GM12873 (cell line): Measurements from ENCODE around the gene PHKG2.

Experiments used
- TF ChIP-seq, protein P1 (sequence below): IDR thresholded peaks from 2 replicates; pipeline ENCODE4 v1.5.1; 2012; ENCODE audit warnings: low read depth, mild to moderate bottlenecking, moderate library complexity, low read length, control low read depth; ENCODE audit not compliant: insufficient read depth; ENCODE audit errors: missing control alignments

The PHKG2 gene

DNA sequence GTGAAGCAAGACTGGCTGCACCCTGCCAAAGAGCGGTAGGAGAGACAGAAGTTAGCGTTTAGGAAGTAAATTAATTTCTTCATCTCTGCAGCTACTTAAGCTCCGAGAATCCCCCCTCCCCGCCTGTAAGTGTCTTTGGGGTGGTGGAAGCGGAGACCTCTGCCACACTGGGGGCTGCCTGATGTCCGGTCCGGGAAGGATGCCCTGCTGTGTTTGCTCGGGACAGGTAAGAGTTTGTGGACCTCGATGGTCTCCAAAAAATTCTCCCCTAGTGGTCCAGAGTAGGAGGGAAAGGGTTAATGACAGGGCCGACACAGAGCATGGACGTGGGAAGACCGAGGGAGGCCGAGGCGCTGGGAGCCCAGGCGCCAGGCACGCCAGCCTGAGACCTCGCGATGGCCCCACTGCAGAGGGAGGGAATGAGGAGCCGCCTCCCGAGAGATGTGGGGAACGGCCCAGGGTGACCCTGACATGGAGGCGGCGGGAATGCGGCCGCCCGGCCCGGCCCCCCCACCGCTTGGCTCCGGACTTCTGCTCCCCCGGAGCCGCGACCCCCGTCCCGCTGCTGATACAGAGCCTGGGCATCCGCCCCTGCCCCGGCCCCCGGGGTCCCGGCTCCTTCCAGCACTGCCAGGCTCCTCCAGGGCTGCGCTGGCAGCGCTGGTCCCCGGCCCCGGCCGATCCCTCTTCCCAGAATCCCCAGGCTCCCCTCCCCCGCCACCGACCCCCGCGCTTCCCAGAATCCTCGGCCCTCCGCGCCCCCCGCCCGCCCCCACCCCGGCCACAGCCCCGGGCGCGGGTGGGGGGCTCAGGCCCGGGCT lies 38.1 kb downstream of the PHKG2 start:
- TF ChIP-seq, protein P1, sequence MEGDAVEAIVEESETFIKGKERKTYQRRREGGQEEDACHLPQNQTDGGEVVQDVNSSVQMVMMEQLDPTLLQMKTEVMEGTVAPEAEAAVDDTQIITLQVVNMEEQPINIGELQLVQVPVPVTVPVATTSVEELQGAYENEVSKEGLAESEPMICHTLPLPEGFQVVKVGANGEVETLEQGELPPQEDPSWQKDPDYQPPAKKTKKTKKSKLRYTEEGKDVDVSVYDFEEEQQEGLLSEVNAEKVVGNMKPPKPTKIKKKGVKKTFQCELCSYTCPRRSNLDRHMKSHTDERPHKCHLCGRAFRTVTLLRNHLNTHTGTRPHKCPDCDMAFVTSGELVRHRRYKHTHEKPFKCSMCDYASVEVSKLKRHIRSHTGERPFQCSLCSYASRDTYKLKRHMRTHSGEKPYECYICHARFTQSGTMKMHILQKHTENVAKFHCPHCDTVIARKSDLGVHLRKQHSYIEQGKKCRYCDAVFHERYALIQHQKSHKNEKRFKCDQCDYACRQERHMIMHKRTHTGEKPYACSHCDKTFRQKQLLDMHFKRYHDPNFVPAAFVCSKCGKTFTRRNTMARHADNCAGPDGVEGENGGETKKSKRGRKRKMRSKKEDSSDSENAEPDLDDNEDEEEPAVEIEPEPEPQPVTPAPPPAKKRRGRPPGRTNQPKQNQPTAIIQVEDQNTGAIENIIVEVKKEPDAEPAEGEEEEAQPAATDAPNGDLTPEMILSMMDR = no peak

DNA sequence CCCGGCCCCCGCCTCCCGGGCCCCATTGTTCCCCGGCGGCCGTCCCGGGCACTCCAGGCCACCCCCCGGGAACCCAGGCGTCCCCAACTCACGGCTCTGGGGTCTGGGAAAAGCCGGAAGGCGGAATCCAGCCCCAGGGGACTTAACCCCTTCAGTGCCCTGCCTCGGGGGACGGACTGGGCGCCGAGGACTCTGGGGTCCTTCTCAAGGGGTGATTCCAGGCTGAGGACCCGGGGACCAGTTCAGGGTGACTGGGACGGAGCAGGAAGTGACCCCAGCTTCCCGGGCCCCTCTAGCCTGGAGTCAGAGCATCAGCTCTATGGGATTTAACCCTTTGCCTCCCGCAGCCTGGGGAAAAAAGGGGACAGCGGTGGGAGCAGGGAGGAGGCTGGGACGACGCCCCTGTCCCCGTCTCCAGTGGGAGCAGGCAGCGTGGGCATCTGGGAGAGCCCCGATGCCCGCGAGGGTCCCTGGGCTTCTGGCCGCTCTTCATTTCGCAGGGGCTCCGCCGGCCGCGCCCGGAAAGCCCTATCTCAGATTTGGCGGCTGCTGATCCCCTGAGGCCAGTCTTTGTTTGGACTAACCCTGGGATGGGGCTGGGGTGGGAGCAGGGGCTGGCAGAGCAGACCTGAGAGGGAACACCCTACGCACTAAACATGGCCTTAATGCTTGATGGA lies 38.8 kb downstream of the PHKG2 start, which contains the start of gene ZNF629:
Gene ZNF629 (minus strand): TSS at position 270 of the 677 bp plus-strand sequence. CDS start 2,723 bp downstream, outside the sequence.
- TF ChIP-seq, protein P1 = no peak

DNA sequence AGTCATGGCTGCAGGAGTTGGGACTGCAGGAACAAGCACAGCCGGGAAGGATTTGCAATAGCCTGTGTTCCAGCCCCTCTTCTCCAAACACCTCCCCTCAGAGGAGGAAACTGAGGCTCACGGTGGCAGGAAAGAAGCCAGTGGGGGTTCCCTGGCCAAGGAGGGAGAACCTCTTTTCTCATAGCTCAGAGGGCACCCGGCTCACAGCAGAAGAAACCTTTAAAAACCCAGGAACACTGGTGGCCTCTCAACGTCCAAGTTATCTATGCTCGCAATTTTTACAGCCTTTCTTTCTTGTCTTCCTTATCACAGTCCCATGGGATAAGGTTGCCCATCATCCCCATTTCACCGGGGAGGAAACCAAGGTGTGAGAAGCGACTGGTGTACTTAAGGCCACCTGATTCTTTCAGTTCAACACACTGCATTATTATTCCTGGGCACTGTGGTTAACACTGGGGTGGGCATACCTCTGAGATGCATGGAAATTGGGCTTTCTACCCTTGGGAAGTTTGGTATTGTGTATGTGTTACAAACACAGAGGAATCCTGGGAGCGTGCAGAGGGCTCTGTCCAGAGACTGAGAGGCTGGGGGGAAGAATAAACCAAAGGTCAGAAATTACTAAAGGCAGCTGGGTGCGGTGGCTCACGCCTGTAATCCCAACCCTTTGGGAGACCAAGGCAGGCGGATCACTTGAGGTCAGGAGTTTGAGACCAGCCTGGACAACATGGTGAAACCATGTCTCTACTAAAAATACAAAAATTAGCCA lies 39.6 kb downstream of the PHKG2 start:
- TF ChIP-seq, protein P1 = no peak

DNA sequence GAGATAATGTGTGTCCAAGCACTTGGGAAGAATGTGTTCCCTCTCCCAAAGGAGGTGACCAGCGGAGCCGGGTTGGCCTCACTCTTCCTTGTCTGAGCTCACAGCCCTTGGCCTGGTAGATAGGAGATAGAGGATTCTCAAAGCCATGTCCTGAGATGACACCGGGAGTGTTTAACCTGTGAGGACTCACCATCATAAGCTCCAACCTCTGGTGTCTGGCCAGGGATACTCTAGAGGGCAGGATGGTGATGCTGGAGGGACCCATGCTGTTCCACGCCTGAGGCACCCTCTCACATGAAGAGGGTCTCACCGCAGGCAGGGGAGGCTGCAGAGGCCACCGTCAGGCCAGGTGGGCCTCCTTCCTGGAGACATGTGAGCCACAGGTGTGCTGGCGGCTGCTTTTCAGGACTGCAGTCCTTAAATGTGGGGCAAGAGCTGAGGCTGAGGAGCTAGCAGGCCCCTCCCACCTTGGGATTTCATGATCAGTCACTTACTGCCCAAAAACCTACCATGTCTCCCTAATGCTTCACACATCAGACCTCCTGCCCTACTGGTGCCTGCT lies 45.4 kb downstream of the PHKG2 start:
- TF ChIP-seq, protein P1 = no peak

DNA sequence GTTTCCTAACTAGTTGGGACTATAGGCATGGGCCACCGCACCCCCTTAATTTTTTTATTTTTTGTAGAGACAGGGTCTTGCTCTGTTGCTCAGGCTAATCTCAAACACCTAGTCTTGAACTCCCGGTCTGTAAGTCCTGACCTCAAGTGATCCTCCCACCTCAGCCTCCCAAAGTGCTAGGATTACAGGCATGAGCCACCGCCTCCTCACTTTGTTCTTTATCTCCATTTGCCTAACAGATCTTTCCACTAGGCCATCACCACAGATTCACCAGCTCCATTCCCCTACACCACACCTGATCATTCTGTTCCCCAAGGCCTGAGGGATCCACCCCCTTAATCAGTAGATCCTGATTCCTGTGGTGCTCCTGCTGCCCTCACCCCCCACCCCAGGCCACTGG lies 46.4 kb downstream of the PHKG2 start:
- TF ChIP-seq, protein P1 = no peak

DNA sequence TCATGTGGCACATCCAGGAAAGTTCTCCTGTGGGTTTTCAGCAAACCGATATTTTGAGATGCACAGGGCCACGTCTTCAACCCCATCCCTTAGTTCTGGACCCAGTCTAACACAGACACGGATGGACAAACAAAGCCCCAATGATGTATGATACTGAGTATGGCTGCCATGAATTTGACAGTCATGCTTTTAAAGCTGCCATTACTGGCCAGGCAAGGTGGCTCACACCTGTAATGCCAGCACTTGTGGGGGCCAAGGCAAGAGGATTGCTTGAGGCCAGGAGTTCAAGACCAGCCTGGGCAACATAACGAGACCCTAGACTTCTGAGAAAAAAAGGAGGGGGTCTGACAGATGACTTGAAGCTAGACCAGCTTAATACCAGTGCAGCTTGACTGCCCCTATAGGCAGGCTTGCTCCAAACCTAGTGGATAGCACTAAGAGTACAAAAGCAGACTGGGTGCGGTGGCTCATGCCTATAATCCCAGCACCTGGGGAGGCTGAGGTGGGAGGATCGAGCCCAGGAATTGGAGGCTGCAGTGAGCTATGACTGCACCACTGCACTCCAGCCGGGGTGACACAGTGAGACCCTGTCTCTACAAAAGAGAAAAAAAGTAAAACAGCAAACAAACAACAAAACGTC lies 49.6 kb downstream of the PHKG2 start:
- TF ChIP-seq, protein P1 = peak; percentile 22
